ENCODE measurements around the gene DCUN1D2. TPM values are rescaled to one million over a fixed set of nuclear protein-coding genes. Genes with fewer than 3 reads are reported as not detected.

The DCUN1D2 gene
- total RNA-seq, 1 experiment from 2014 or later, result 38.6 TPM

- no peaks in the 10 kb centered on the region for H3K27me3 ChIP-seq (replicated peaks; ENCODE audit: insufficient read depth, low read depth, low read length, poor library complexity)
- H3K4me1 ChIP-seq (ENCODE audit: insufficient read depth, low read length, poor library complexity, severe bottlenecking), result peaks cover 4% of the 10 kb centered on the region
- DNase-seq (ENCODE audit: low spot score), result no peak
- no peaks in the 10 kb centered on the region for H3K9me3 ChIP-seq (ENCODE audit: low read depth, low read length, poor library complexity, severe bottlenecking)
- POLR2A ChIA-PET (ENCODE audit: low non-redundant PET), result no interaction called here
- intact Hi-C loops (cut with micrococcal nuclease; ENCODE audit: unreplicated experiment), result no loop called here
- TF ChIP-seq CTCF (conservative IDR thresholded peaks at IDR 0.05; ENCODE audit: low read depth, low read length) (no peak), EZH2 (IDR thresholded peaks at IDR 0.05; ENCODE audit: borderline replicate concordance, low read depth, low read length, poor library complexity, severe bottlenecking) (no peak)
- BruUV-seq (replicated peaks), result no TSS peak
- no peak overlapping the region for H3K4me3 ChIP-seq (ENCODE audit: low read depth, low read length, poor library complexity, severe bottlenecking)
- H3K27ac ChIP-seq (ENCODE audit: low read depth, low read length, poor library complexity, severe bottlenecking), result no peak overlapping the region
- no peaks in the 10 kb centered on the region for H3K36me3 ChIP-seq (ENCODE audit: insufficient read depth, low read length, poor library complexity, severe bottlenecking)
- CTCF ChIA-PET, result interaction anchor here (0.6 kb wide), 1 partner anchor 39 kb away, joined by 4 read pairs; no protein-coding TSS in a partner anchor
Measured at GRCh38 chr13:113442985-113443362, 47.5 kb downstream of the DCUN1D2 start.

- TF ChIP-seq CTCF (conservative IDR thresholded peaks at IDR 0.05; ENCODE audit: low read depth, low read length) (no peak), EZH2 (IDR thresholded peaks at IDR 0.05; ENCODE audit: borderline replicate concordance, low read depth, low read length, poor library complexity, severe bottlenecking) (no peak)
- intact Hi-C loops (cut with micrococcal nuclease; ENCODE audit: unreplicated experiment), result no loop called here
- Histone ChIP-seq H3K4me3 (ENCODE audit: low read depth, low read length, poor library complexity, severe bottlenecking) (no peak overlapping the region), H3K36me3 (ENCODE audit: insufficient read depth, low read length, poor library complexity, severe bottlenecking) (no peaks in the 10 kb centered on the region), H3K27me3 (replicated peaks; ENCODE audit: insufficient read depth, low read depth, low read length, poor library complexity) (no peaks in the 10 kb centered on the region), H3K4me1 (ENCODE audit: insufficient read depth, low read length, poor library complexity, severe bottlenecking) (peaks cover 4% of the 10 kb centered on the region), H3K27ac (ENCODE audit: low read depth, low read length, poor library complexity, severe bottlenecking) (no peak overlapping the region), H3K9me3 (ENCODE audit: low read depth, low read length, poor library complexity, severe bottlenecking) (no peaks in the 10 kb centered on the region)
- DNase-seq (ENCODE audit: low spot score), result no peak
- ChIA-PET POLR2A (ENCODE audit: low non-redundant PET) (no interaction called here), CTCF (interaction anchor here (0.6 kb wide), 1 partner anchor 40 kb away, joined by 4 read pairs; no protein-coding TSS in a partner anchor)
- BruUV-seq (replicated peaks), result no TSS peak
Measured at GRCh38 chr13:113442354-113442984, 48.0 kb downstream of the DCUN1D2 start.

- BruUV-seq (replicated peaks), result no TSS peak
- Histone ChIP-seq H3K4me3 (ENCODE audit: low read depth, low read length, poor library complexity, severe bottlenecking) (no peak overlapping the region), H3K9me3 (ENCODE audit: low read depth, low read length, poor library complexity, severe bottlenecking) (no peaks in the 10 kb centered on the region), H3K36me3 (ENCODE audit: insufficient read depth, low read length, poor library complexity, severe bottlenecking) (no peaks in the 10 kb centered on the region), H3K27ac (ENCODE audit: low read depth, low read length, poor library complexity, severe bottlenecking) (no peak overlapping the region), H3K27me3 (replicated peaks; ENCODE audit: insufficient read depth, low read depth, low read length, poor library complexity) (no peaks in the 10 kb centered on the region), H3K4me1 (ENCODE audit: insufficient read depth, low read length, poor library complexity, severe bottlenecking) (peaks cover 4% of the 10 kb centered on the region)
- no peak for TF ChIP-seq EZH2 (IDR thresholded peaks at IDR 0.05; ENCODE audit: borderline replicate concordance, low read depth, low read length, poor library complexity, severe bottlenecking)
- intact Hi-C loops (cut with micrococcal nuclease; ENCODE audit: unreplicated experiment), result no loop called here
- DNase-seq (ENCODE audit: low spot score), result no peak
- CTCF ChIA-PET, result no interaction called here
- POLR2A ChIA-PET (ENCODE audit: low non-redundant PET), result no interaction called here
Measured at GRCh38 chr13:113441661-113442060, 48.9 kb downstream of the DCUN1D2 start.
